Nephron progenitor cell (in vitro differentiated cells): ENCODE results near the gene RFFL.

Experiments
- DNase-seq: peaks from one replicate; pipeline ENCODE4 v3.0.0; 2021
- H3K27ac Mint-ChIP-seq: 2 replicates; pipeline ENCODE4 v1.8.0; 2021; ENCODE audit warnings: mild to moderate bottlenecking, moderate library complexity, mixed read lengths
- H3K27me3 Mint-ChIP-seq: 2 replicates; pipeline ENCODE4 v1.8.0; 2021; ENCODE audit warnings: mild to moderate bottlenecking, low read depth, mixed read lengths; ENCODE audit not compliant: poor library complexity
- H3K36me3 Mint-ChIP-seq: 2 replicates; pipeline ENCODE4 v1.8.0; 2021; ENCODE audit warnings: low read depth, mixed read lengths
- H3K4me1 Mint-ChIP-seq: 2 replicates; pipeline ENCODE4 v1.8.0; 2021; ENCODE audit warnings: mixed read lengths
- H3K4me3 Mint-ChIP-seq: 2 replicates; pipeline ENCODE4 v1.8.0; 2021; ENCODE audit warnings: mild to moderate bottlenecking, moderate library complexity, mixed read lengths
- H3K9me3 Mint-ChIP-seq: 2 replicates; pipeline ENCODE4 v1.8.0; 2021; ENCODE audit warnings: mild to moderate bottlenecking, moderate library complexity, mixed read lengths
- TF ChIP-seq, protein P1 (sequence below): fragments of 200-600 bp; sonication (generic); IDR thresholded peaks from 2 replicates; pipeline ENCODE4 v1.5.0; 2021; ENCODE audit warnings: antibody characterized with exemption

Gene RFFL

DNA sequence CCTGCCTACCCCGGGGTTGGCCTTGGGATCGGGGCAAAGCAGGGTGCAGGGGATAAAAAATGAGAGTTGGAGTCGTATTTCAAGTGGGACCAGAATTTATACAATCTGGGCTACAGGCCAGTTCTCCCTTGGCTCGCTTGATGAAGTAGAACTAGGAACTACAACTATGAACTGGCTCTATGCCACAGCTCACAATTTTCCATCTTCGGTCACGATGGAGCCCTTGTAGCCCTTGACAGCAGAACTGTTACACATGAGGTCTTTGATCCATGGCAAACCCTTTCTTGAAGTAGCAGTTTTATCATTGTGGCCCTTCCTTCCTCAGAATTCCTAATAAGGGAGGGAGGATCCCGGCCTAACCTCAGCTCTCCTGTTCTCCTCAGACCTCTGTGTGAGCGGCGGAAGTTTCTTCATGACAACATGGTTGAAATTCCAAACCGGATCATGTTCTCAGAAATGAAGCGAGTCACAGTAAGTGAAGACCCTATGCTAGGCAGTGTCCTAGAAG lies 66.1 kb downstream of the RFFL start:
- Mint-ChIP-seq H3K9me3 (no peaks in the 10 kb centered on the region), H3K27ac (no peak overlapping the region), H3K36me3 (peaks cover 74% of the 10 kb centered on the region), H3K4me3 (no peak overlapping the region), H3K27me3 (no peaks in the 10 kb centered on the region), H3K4me1 (no peaks in the 10 kb centered on the region)
- no peak for DNase-seq
- TF ChIP-seq, protein P1, sequence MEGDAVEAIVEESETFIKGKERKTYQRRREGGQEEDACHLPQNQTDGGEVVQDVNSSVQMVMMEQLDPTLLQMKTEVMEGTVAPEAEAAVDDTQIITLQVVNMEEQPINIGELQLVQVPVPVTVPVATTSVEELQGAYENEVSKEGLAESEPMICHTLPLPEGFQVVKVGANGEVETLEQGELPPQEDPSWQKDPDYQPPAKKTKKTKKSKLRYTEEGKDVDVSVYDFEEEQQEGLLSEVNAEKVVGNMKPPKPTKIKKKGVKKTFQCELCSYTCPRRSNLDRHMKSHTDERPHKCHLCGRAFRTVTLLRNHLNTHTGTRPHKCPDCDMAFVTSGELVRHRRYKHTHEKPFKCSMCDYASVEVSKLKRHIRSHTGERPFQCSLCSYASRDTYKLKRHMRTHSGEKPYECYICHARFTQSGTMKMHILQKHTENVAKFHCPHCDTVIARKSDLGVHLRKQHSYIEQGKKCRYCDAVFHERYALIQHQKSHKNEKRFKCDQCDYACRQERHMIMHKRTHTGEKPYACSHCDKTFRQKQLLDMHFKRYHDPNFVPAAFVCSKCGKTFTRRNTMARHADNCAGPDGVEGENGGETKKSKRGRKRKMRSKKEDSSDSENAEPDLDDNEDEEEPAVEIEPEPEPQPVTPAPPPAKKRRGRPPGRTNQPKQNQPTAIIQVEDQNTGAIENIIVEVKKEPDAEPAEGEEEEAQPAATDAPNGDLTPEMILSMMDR: no peak

DNA sequence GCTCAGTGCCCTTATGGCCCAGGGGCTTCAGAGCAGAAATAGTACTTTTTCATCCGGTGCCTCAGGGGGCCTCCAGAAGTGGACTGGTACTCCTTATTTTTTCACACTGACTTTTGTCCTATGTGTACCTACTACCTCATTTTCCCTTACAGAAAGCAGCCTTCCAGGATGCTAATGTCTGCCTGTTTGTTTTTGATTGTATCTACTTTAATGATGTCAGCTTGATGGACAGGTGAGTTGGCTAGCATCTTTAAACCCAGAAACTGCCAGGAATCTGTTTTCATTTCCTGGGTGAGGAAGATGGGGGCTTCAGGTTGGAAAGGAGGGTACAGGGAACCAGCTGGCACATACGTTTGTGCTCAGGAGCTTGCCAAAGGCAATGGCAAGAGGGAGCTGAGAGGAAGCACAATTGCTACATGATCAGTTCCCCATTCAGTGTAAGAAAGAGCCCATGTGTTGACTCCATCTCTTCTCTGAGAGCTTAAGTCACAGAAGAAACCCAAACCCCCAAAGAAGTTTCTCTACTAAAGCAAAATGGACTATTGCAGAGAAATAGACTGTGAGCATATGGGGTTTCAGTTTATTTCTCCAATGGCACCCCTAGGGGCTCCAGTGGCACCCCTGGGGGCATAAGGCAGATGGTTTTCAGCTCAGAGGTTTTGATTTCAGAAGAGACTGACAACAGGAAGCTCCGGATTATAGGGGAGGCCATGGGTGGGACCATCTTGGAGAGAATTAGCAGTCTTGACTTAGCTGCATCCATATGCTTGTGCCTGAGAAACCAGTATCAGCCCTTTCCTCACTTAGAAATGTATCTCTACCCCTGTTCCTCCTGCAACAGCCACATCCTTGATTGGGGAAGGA lies 66.9 kb downstream of the RFFL start:
- DNase-seq: no peak
- no peak overlapping the region for H3K27ac Mint-ChIP-seq

DNA sequence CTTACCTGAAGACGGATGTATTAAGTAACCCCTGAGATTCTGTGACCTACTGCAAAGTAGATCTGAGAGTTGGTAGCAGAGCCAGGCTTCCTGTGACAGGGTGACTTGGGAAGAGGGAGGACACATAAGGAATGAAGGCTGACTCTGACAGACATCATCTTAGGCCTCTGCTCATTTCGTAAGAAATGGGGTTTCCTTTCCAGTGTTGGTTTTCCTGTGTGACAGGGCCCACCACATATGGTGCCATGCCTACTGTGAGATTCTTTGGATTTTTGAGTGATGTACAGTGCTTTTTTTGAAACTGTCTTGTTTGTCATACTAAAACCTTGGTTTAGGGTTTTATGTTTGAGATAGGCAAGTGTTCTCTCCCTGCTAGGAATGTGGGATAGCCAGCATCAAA lies 70.5 kb downstream of the RFFL start:
- no peaks in the 10 kb centered on the region for H3K9me3 Mint-ChIP-seq
- no peak for DNase-seq
- H3K4me3 Mint-ChIP-seq: no peak overlapping the region
- no peaks in the 10 kb centered on the region for H3K4me1 Mint-ChIP-seq
- H3K27me3 Mint-ChIP-seq: no peaks in the 10 kb centered on the region
- no peak overlapping the region for H3K27ac Mint-ChIP-seq
- peaks cover 89% of the 10 kb centered on the region for H3K36me3 Mint-ChIP-seq
- TF ChIP-seq, protein P1: no peak

More for the DNA sequence above, 66.9 kb downstream of the RFFL start:
- TF ChIP-seq, protein P1: no peak
- no peaks in the 10 kb centered on the region for H3K4me1 Mint-ChIP-seq
- H3K9me3 Mint-ChIP-seq: no peaks in the 10 kb centered on the region
- no peak overlapping the region for H3K4me3 Mint-ChIP-seq
- H3K27me3 Mint-ChIP-seq: no peaks in the 10 kb centered on the region
- peaks cover 74% of the 10 kb centered on the region for H3K36me3 Mint-ChIP-seq

DNA sequence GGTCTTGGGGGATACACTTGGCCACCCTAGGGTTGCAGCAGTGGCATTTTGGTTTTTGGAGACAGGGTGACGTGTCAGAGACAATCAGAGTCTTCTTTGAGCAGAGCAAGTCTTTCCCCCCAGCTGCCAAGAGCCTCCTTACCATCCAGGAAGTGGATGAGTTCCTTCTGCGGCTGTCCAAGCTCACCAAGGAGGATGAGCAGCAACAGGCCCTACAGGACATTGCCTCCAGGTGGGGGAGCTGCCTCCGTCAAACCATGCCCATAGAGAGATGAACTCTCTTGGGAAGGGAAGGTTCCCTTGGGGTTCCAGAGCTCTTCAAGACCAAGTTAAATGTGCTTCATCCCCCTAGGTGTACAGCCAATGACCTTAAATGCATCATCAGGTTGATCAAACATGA lies 71.9 kb downstream of the RFFL start:
- DNase-seq: no peak
- H3K27me3 Mint-ChIP-seq: no peaks in the 10 kb centered on the region
- H3K4me3 Mint-ChIP-seq: no peak overlapping the region
- H3K36me3 Mint-ChIP-seq: peaks cover 90% of the 10 kb centered on the region
- no peak overlapping the region for H3K27ac Mint-ChIP-seq
- no peaks in the 10 kb centered on the region for H3K9me3 Mint-ChIP-seq
- TF ChIP-seq, protein P1: no peak
- no peaks in the 10 kb centered on the region for H3K4me1 Mint-ChIP-seq

DNA sequence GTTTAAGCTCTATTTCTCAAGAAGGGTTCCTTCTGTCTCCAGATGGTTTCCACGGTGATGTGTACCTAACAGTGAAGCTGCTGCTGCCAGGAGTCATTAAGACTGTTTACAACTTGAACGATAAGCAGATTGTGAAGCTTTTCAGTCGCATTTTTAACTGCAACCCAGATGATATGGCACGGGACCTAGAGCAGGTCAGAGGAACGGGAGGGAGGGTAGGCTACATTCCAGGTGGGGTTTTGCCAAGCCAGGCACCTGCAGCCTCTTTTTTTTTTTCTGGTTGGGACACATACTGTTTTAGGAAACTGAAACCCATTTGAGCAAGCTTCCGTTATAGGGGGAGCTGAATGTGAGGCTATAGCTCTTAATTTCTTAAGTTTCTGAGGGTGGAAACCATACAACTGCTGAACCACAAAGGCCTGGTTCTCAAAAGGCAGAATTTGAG lies 72.6 kb downstream of the RFFL start:
- peaks cover 90% of the 10 kb centered on the region for H3K36me3 Mint-ChIP-seq
- TF ChIP-seq, protein P1: no peak

More for the DNA sequence above, 72.6 kb downstream of the RFFL start:
- Mint-ChIP-seq H3K27ac (no peak overlapping the region), H3K27me3 (no peaks in the 10 kb centered on the region), H3K9me3 (no peaks in the 10 kb centered on the region), H3K4me3 (no peak overlapping the region), H3K4me1 (no peaks in the 10 kb centered on the region)
- no peak for DNase-seq
